HG03095 (cell line): Measurements from ENCODE around the gene ADAMTS9.
"Not testable (repeated sequence)": the region's sequence is repeated elsewhere in the genome, so short reads cannot be mapped to it uniquely, and the experiment has no call there.

ENCODE experiments used
- ATAC-seq: cut with Tn5 transposase; IDR thresholded peaks from one replicate; pipeline ENCODE4 v1.9.1; 2021; ENCODE audit warnings: moderate library complexity; ENCODE audit not compliant: unreplicated experiment

The ADAMTS9 gene

DNA sequence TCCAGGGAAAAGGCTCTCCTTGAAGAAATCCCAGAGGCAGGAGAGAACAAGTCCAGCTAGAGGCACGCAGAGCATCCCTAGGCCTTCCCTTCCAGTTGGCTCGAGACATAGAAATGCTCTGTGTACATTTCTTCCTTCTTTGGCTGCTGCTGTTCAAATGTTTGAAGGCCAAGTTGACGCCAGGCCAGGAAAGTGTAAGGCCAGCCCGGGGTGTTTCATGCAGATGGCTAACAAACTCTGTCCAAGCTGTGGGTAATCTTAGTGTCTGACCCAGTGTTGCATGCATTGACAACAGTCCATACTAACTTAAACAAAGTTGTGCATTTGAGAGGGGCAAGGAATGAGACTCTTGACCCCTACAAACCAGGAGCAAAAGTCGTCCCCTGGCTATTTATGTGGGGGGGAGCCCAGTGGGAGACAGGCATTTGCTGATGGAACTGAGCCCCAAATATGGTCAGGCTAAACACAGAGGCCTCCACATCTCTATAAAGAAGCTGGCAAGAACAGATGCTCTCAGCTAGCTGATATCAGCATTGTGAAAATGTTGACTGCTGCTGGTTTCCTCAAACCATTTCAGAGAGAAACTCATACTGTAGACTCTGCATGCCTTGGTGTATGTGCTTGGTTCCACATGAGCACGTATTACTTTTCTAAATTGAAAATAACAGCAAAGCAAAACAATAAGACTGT, 139.5 kb downstream of the ADAMTS9 start:
- no peak for ATAC-seq

- no peak for ATAC-seq
These were observed 140.9 kb downstream of the ADAMTS9 start for GRCh38 chr3:64546856-64547255.

DNA sequence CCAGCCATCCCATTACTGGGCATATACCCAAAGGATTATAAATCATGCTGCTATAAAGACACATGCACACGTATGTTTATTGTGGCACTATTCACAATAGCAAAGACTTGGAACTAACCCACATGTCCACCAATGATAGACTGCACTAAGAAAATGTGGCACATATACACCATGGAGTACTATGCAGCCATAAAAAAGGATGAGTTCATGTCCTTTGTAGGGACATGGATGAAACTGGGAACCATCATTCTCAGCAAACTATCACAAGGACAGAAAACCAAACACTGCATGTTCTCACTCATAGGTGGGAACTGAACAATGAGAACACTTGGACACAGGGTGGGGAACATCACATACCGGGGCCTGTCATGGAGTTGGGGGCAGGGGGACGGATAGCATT, 142.6 kb downstream of the ADAMTS9 start:
- ATAC-seq = not testable (repeated sequence)

- ATAC-seq = no peak
These were observed 146.0 kb downstream of the ADAMTS9 start for GRCh38 chr3:64541803-64542202.

DNA sequence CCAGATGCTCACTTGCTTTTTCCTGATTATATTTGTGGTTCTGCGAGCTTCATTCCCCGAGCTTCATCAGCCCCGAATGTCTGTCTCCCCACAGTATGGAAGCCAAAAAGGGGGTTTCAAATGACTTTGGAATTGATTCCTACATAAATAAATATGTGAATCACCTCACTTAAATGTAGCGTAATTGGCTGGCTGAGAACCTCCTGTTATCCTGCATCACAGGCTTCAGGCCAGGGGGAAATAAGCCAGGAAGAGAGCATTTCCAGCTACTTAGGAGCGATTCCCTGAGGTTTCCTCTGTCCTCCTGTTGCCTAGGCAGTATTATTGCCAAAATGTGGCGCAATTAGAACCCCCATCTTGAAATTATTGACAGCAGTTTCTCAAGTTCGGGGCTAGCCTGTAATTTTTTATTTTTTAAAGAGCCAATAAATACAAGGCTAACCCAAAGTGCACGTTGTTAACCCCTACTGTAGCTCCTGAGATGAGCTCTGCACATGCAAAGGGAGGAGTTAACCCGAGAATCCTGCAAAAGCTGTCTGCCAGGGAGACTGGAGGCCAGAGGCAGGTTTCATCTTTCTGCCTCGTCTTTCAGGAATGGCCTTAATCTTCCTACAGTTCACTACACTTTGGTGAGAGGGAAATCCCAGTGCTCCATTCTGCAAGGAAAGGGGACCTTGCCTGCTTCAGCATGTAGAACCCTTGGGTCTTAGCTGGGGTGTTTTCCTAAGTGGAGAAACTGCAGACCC, 148.2 kb downstream of the ADAMTS9 start:
- no peak for ATAC-seq

DNA sequence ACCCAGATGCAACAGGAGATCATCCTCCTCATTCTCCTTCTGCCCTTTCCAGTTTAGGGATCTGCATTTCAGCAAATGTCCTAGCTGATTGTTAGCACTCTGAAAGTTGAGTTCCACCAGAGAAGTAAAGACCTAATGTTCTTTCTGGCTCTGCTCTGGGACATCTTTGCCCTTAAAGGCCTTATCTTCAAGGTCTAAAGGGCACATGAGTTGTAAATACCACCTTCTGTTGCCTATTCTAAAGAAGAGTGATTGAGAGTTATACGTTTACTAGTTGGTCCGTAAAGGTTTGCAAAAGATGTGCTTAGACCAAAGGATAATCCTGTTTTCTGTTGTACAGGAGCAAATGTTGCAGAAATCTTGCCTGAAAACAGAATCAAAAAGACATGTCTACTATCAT, 151.6 kb downstream of the ADAMTS9 start:
- ATAC-seq = no peak

GRCh38 chr3:64533617-64534317, 154.0 kb downstream of the ADAMTS9 start:
- ATAC-seq = peak; percentile 98

GRCh38 chr3:64530434-64531049, 157.3 kb downstream of the ADAMTS9 start:
- no peak for ATAC-seq

- ATAC-seq = no peak
These were observed 164.5 kb downstream of the ADAMTS9 start for GRCh38 chr3:64523324-64523723.

DNA sequence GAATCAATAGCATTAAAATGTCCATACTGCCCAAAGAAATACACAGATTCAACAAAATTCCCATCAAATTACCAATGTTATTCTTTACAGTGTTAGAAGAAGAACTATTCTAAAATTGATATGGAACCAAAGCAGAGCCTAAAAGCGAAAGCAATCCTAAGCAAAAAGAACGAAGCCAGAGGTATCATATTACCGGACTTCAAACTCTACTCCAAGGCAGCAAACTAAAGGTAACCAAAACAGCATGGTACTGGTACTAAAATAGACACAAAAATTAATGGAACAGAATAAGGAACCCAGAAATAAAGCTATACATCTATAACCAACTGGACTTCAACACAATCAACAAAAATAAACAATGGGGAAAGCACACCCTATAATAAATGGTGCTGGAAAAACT, 167.5 kb downstream of the ADAMTS9 start:
- ATAC-seq = no peak

GRCh38 chr3:64518950-64519349, 168.8 kb downstream of the ADAMTS9 start:
- no peak for ATAC-seq

DNA sequence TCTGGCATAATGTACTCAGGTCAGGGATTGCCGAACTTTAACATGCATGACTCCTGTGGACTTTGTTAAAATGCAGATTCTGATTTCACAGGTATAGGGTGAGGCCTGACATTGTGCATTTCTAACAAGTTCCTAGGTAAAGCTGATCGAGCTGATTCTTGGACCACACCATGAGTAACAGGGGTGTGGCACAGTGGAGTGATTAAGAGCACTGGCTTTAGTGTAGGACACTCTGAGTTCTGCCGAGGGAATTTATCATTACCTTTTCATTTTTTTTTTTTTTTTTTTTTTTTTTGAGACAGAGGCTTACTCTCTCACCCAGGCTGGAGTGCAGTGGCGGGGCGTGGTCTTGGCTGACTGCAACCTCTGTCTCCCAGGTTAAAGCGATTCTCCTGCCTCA, 169.3 kb downstream of the ADAMTS9 start:
- ATAC-seq = no peak

GRCh38 chr3:64514889-64515288, 172.9 kb downstream of the ADAMTS9 start:
- ATAC-seq = no peak

DNA sequence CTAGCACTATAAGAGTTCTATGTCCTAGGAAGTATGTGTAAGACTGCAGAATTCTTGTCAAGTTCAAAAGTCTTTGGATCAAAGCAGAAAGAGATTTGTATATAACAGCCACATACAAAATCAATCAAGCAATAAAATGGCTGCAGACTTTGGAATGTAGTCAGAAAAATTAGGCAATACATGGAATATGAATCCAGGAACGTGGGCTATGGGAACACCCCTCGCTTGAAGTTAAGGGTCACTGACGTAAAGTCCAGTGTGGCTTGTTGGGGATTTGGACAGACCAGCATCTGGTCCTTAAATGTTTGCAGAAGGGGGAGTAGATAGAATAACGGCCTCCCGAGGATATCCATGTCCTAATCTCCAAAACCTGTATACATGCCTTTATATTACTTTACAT, 178.6 kb downstream of the ADAMTS9 start:
- no peak for ATAC-seq

DNA sequence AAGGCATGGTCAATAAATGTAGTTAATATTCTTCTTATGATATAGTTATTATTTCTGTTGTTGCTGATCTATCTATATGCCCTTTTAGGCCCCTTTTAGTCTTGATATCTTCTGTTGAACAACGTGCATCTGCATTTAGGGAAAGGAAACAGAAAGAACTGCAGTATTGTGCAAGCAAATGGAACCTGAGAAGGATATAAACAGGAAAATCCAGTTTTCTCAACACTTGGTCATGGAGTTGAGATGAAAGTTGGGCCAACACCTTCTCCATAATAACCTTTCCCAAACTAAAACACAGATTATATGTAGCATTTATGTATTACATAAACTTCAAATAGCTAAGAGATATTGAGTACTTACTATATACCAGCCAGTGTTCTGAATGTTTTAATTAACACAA, 179.7 kb downstream of the ADAMTS9 start:
- ATAC-seq = no peak

DNA sequence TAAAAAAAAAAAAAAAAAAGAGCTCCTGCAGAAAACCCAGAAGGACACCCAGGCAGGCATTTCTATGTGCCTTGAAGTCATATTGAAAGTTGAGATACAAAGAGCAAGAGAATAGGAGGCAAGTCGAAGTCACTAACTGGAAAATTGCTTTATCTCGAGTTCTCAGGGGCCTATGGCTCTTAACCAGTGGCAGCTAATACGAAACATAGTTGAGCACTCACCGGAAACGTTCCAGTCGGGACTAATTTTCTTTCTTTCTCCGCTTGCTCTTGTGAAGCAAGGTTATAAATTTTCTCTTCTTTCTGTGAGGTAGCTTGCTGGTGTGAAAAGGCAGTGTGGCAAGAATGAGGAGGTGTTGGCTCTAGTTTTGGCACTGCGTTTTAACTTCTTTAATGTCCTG, 181.5 kb downstream of the ADAMTS9 start:
- ATAC-seq = no peak

DNA sequence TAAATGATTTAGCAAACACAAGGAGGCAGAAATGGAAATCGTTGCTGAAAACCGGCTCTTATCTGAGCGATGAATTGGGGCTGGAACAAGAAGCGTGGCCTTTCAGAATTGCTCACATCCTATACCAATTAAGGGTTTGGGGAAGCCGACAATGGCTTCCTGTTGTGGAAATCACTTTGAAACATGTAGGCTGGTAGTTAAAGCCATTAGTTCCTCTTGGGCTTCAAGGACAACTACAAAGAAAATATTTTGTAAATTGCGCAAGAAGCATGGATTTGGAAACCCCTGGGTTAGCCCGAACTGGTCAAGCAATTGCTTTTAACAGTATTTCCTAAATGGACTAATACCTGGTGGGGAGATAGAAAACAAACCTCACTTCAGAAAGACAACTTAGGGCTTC, 182.4 kb downstream of the ADAMTS9 start:
- no peak for ATAC-seq

DNA sequence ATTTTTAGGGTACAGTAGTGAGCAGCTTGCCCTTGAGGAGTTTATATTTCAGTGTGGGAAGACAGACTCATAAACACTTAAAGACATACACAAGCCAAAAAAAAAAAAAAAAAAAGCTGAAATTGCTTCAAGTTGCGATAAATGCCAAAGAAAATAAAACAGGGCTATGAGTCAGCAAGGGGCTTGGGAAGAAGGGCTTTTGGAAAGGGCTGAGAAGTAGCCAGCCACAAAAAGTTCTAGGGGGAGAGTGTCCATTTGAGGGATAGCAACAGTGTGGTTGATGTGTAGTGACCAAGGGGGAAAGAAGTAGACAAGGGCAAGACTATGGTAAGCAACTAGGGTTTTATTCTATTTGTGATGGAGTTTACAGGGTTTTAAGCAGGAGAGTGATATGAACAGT, 185.5 kb downstream of the ADAMTS9 start:
- ATAC-seq = no peak

DNA sequence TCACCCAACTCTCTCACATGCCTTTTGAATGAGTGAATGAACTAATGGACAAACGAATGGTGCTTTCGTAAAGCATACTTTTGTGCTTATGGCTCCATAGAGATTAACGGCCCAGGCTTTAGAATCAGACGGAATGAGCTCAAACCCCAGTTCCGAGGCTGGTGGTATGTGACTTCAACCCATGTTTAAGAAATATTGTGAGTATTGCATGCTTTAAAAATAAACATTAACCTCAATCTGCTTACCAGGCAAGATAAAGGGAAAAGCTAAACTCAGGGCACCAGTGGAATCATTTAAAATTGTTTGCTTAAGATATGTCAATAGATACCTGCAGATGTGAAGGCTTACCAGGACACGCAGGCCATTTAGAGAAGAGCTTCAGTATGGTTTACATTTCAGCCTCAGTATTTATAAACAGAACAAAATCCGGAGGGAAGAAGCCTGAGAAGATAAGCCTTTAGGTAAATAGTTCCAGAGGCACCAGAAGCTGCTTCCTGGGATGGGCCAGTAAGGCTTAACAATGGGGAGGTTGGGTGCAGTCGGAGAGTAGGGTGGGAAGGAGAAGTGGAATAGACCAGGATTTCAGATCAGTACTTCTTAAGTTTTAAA, 186.4 kb downstream of the ADAMTS9 start:
- no peak for ATAC-seq

DNA sequence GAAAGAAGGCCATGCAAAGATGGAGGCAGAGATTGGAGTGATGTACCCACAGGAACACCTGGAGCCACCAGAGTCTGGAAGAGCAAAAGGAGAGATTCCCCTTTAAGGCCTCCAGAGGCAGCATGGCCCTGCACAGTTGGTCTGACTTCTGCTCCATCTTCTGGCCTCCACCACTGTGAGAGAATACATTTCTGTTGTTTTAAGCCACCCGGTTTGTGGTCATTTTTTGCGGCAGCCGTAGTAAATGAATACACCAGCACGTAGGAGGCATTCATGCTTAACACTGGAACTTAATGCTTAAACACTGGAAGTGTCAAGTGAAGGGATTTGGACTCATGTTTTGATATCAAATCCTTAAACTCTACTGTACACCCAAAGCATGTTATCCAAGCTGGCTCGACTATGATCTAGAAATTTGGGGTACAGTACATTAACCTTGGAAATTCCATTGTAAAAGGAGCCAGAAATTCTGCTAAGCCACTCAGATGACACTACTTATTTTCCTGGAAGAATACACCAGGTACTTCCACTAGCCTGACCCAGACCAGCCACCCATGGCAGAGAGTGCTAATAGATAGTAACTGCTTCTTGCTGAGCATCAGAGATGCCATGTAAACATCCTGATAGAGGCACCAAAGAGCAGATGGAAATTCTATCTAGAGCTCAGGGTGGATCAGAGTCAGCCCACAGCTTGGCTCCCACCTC, 190.9 kb downstream of the ADAMTS9 start:
- no peak for ATAC-seq
